SK-N-SH treated with all-trans-retinoic acid at 6 μM for 48 hours (cell line): ENCODE results near the gene CHST7.

Experiments used
- OSR1 ChIP-seq: fragments of 250-450 bp; sonication (Bioruptor Pico); IDR thresholded peaks from 2 replicates; pipeline ENCODE4 v1.8.0; 2022; ENCODE audit warnings: moderate library complexity, mild to moderate bottlenecking, inconsistent platforms
- PATZ1 ChIP-seq: fragments of 250-450 bp; sonication (Bioruptor Pico); IDR thresholded peaks from 2 replicates; pipeline ENCODE4 v1.8.0; 2020; ENCODE audit warnings: mild to moderate bottlenecking, moderate library complexity, borderline replicate concordance
- POU6F1 ChIP-seq: fragments of 250-450 bp; sonication (Bioruptor Pico); IDR thresholded peaks from 2 replicates; pipeline ENCODE4 v1.8.0; 2021; ENCODE audit warnings: low read depth, mild to moderate bottlenecking, moderate library complexity, borderline replicate concordance
- RARB ChIP-seq: fragments of 250-450 bp; sonication (Bioruptor Pico); IDR thresholded peaks from 2 replicates; pipeline ENCODE4 v1.8.0; 2021; ENCODE audit warnings: mild to moderate bottlenecking, moderate library complexity
- TCF4 ChIP-seq: fragments of 250-450 bp; sonication (Bioruptor Pico); IDR thresholded peaks from 2 replicates; pipeline ENCODE4 v1.8.0; 2021; ENCODE audit warnings: mild to moderate bottlenecking, moderate library complexity, borderline replicate concordance
- TOX ChIP-seq: fragments of 250-450 bp; sonication (Bioruptor Pico); IDR thresholded peaks from 2 replicates; pipeline ENCODE4 v1.8.0; 2021; ENCODE audit warnings: mild to moderate bottlenecking, moderate library complexity, borderline replicate concordance
- ZFP3 ChIP-seq: fragments of 250-450 bp; sonication (Bioruptor Pico); IDR thresholded peaks from 2 replicates; pipeline ENCODE4 v1.5.0; 2020; ENCODE audit warnings: mild to moderate bottlenecking, moderate library complexity

GRCh38 chrX:46637938-46638337 lies 64.4 kb downstream of the CHST7 start:
- TF ChIP-seq OSR1 (CRISPR knock-in tag), result no peak
- no peak for TF ChIP-seq TOX
- TF ChIP-seq RARB (CRISPR knock-in tag), result no peak
- TF ChIP-seq TCF4 (CRISPR knock-in tag), result no peak
- TF ChIP-seq POU6F1 (CRISPR knock-in tag), result no peak
- TF ChIP-seq ZFP3 (CRISPR knock-in tag), result no peak
- TF ChIP-seq PATZ1 (CRISPR knock-in tag), result no peak
